IPS-NIHi7 (cell line): Measurements from ENCODE around the gene DIP2A.
"Not testable (repeated sequence)": the region's sequence is repeated elsewhere in the genome, so short reads cannot be mapped to it uniquely, and the experiment has no call there.

Experiments
- DNase-seq: peaks from one replicate; pipeline ENCODE4 v3.0.0; 2012; ENCODE audit warnings: mixed read lengths; ENCODE audit errors: extremely low spot score

DIP2A gene

DNA sequence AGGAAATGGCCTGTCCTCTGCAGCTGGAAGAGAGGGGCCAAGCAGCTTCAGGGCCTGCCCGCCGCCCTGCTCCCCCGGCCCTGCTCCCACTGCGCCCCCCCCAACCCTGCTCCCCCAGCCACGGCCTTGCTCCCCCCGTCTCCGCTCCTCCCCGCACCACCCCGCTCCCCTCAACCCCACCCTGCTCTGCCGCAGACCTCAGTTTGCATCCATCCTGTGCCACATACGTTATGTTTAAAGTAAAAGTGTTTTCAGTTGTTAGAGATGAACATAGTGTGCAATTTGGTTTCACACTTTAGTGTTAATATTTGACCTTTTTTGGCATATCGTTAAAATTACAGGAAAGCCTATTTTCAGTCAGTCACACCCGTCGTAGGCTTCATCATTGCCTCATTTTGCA, 34.1 kb upstream of the DIP2A start:
- no peak for DNase-seq

DNA sequence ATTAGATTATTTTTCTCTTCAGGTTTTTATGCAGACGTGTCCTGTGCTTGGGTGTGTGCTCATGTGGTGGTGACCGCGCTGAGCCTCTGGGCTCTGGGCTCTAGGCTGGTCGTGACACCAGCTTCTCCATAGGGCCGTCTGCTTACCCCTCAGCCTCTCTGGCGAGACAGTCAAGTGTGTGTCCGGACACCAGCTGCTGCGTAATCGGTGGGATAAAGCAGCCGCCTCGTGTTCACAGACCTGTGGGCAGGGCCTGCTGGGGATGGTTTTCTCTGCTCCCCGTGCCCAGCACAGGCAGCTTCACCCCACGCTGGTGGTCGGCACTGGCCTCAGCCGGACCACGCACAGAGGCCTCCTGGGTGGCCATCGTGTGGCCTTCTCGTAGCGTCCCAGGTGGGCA, 33.6 kb upstream of the DIP2A start:
- DNase-seq, result no peak

DNA sequence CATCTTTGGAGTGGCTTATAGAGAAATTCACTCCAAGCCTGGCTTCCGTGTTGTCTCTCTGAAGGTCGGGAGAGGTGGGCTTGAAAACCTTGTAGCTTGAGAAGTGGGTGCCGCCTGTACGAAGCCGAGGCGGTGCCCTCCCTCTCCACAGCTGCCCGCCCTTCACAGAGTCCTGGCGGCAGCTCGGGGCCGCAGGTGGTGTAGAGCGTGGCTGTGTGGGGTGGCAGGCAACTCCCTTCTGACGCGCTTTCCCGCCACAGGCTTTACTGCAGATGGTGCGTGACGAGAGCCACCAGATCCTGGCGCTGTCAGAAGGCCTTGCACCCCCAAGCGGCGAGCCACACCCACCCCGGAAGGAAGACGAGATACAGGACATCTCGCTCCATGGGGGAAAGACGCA, 33.1 kb upstream of the DIP2A start:
- DNase-seq, result no peak

DNA sequence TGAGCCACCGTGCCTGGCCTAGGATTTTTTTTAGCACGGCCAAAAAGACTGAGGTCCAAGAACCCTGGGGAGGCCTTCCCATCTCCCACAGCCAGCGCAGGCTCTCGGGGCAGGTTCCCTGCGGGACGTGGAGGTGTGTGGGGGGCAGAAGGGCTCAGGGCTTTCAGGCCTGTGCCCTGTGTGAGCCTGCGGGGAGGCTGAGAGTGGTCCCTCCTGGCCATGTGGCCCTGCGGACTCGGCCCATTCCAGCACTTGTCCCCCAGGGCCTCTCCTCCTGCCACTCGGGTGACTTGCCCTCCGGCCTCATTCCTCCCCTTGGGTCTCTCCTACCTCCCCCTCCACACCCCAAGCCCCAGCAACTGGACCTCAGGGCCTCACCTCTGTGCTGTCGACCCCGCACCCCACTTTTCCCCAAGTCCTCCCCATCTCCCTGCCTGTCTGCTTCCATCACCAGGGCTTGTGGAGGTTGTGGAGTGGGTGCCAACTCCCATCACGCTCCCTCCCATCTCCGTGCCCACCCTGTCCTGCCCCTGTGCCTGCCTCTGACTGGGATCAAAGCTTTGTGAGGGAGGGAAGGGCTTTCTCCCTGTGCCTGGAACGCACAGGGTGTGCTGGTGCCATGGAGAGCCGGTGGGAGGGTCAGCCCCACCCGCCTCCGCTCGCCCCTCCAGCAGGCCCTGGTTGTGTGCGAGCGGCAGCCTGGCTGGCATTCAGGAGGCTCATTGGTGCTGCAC, 32.2 kb upstream of the DIP2A start:
- DNase-seq, result no peak

GRCh38 chr21:46427516-46427915, 31.2 kb upstream of the DIP2A start:
- no peak for DNase-seq

GRCh38 chr21:46428286-46428685, 30.4 kb upstream of the DIP2A start:
- DNase-seq, result no peak

- DNase-seq, result no peak
Observed at GRCh38 chr21:46428987-46429710, 29.5 kb upstream of the DIP2A start.

DNA sequence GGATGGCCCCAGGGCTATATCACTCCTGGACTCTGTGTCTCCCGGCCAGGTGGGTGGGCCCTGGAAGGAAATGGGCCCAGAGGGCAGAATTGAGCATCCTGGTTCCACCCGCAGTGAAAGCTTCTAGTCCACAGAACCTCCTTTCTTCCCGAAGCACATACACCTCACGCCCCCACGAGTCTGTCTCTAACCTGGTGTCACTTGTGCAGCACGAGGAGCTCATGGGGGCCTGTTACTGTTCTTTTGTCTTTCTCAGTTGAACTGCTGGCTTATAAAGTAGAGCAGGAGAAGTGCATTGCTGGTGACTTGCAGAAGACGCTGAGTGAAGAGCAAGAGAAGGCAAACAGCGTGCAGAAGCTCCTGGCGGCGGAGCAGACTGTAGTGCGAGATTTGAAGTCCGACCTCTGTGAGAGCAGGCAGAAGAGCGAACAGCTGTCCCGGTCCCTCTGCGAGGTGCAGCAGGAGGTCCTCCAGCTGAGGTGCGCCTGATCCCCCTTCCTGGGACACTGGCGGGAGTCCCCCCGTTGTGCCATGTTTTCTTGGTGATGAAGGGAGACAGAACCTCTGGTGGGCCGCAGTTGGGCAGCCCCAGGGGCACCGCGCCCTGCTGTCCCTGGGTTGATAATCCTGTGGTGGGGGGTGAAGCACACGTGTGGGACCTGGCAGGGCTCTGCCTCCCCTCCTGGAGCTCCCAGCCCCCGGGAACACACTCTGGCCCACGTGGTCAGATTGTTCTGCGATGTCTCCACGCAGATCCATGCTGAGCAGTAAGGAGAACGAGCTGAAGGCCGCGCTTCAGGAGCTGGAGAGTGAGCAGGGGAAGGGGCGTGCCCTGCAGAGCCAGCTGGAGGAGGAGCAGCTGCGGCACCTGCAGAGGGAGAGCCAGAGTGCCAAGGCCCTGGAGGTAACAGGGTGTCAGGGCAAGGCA, 28.7 kb upstream of the DIP2A start:
- no peak for DNase-seq

GRCh38 chr21:46431448-46431847, 27.2 kb upstream of the DIP2A start:
- no peak for DNase-seq

DNA sequence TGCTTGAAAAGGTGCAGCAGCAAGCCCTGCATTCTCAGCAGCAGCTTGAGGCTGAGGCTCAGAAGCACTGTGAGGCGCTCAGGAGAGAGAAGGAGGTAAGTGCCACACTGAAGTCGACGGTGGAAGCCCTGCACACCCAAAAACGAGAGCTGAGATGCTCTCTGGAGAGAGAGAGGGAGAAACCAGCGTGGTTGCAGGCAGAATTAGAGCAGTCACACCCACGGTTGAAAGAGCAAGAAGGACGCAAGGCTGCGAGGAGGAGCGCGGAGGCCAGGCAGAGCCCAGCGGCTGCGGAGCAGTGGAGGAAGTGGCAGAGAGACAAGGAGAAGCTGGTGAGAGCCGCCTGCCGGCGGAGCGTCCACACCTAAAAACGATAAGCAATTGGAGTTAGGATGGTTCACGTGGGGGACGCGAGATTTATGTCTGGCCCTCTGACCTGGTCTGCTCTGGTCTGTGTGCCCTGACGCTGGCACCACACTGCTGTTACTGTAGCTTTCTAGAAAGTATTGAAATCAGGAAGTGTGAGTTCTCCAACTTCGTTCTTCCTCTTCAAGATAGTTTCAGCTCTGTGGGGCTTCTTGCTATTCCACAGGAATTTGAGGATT, 26.7 kb upstream of the DIP2A start:
- DNase-seq, result no peak

DNA sequence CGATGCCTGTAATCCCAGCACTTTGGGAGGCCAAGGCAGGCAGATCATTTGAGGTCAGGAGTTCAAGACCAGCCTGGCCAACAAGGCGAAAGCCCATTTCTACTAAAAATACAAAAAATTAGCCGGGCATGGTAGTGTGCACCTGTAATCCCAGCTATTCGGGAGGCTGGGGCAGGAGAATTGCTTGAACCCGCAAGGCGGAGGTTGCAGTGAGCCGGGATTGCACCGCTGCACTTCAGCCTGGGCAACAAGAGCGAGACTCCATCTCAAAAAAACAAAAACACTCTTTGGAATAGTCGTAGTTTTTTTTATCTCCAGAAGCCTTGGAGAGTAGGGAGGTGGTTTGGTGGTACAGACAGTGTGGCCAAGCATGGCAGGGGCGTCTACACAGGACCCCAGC, 25.6 kb upstream of the DIP2A start:
- not testable (repeated sequence) for DNase-seq

- DNase-seq, result no peak
Observed at GRCh38 chr21:46434322-46434958, 24.3 kb upstream of the DIP2A start.

DNA sequence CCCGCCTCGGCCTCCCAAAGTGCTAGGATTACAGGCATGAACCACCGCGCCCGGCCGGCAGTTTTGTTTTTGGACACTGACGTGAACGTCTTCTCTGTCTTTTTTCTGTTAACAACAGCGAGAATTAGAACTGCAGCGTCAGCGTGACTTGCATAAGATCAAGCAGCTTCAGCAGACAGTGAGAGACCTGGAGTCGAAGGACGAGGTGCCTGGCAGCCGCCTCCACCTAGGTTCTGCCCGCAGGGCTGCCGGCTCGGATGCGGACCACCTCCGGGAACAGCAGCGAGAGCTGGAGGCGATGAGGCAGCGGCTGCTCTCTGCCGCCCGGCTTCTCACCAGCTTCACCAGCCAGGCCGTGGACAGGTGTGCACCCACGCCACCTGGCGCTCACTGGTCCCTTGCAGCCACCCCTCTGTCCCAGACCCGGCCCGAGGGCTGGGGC, 22.9 kb upstream of the DIP2A start:
- DNase-seq, result no peak

- no peak for DNase-seq
Observed at GRCh38 chr21:46436621-46437020, 22.1 kb upstream of the DIP2A start.

GRCh38 chr21:46437096-46437498, 21.6 kb upstream of the DIP2A start:
- DNase-seq, result no peak

GRCh38 chr21:46437511-46437910, 21.2 kb upstream of the DIP2A start:
- no peak for DNase-seq

DNA sequence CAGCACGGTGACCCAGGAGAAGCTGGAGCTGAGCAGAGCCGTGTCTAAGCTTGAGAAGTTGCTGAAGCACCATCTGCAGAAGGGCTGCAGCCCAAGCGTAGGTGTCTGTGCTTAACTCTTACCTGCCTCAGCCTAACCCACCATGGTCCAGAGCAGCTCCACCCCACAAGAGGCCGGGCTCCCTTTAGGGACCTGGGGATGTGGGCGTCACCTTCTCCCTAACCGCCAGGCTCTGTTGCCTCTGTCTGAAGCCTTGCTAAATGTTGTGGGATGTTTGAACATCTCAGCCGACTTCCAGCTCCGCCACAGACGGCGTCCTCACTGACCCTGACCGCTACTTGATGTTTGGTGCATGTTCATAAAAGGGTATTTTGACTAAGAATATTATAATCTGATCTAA, 20.4 kb upstream of the DIP2A start:
- no peak for DNase-seq

- DNase-seq, result no peak
Observed at GRCh38 chr21:46439906-46440305, 18.8 kb upstream of the DIP2A start.

- no peak for DNase-seq
Observed at GRCh38 chr21:46441331-46441730, 17.4 kb upstream of the DIP2A start.

DNA sequence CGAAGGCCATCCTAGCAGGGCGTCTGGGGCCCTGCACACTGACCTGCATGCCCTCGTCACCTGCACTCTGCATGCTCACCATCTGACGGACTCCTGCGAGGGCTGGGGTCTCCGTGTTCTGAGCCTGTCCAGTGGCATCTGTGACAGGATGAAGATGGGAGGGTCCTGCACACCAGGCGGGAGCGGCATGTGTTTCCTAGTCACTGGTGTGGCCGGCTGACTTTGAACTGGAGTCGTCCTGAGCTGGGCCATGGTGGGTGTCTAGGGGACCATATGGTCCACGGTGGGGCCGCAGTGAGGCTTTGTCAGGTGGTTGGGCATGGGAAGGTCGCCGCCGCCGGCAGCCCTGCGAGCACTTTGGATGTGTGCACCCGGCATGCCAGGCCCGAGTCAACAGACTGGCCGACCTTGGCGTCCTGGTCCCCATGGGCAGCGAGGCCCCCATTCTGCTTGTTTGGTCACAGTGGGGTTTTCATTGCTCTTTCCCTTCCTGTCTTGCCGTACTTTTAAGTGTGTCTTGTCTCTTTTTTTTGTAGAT, 16.7 kb upstream of the DIP2A start:
- DNase-seq, result no peak

- DNase-seq, result no peak
Observed at GRCh38 chr21:46442938-46443337, 15.8 kb upstream of the DIP2A start.
